ENCODE measurements around the gene LILRB1.
A peak's percentile ranks its signal among the peaks of the same experiment; 100 is the strongest.
"Not testable (repeated sequence)": the region's sequence is repeated elsewhere in the genome, so short reads cannot be mapped to it uniquely, and the experiment has no call there.

Gene LILRB1

DNA sequence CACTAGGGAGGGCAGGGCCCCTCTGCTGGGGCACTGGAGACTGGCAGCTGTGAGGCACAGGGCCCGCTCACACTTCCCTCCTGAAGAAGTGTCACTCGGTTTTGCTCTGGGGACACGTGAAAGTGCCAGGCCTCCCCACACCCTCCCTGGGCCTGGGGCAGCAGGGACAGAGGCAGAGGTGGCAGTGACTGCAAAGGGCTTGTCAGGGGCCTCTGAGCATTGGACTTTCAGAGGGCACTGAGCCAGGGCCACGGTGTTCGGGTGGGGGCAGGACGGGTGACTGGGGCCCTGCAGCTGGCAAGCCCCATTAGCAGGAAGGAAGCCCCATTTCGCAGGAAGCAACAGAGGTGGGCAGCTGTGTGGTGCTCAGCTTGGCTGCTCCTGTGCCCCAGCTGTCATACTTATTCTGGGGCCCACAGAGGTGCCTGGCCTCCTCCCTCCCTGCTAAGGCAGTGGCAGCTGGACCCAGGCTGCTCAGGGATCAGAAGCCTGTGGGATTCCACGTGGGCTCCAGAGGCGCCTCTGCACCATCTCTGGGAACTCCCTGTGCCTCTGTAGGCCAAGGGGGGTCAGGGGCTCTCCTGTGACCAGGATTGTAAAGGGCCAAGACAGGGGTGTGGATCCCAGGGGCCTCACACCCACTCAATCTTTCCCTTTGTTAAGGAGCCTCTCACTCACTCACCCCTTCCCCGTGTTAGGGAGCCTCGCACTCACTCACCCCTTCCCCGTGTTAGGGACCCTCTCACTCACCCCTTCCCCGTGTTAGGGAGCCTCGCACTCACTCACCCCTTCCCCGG, 5.2 kb upstream of the LILRB1 start:
- not testable (repeated sequence) for DNase-seq

DNA sequence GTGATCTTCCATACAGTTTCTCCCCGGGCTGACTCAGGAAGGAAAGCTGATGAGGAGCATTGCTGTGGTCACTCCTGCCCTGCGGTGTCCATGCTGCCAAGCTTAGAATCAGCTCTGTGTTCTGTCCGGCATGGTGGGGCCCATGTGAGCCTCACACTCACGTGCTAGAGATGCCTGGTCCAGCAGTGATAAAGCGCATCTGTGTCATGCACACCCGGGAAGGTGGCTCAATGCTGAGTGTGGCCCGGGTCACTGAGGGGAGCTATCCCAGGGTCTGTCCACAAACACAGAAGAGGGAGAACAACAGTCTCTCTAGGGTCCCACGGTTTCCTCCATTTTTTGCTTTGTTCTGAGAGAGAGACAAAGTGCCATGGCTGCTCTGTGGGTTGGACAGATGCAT, 3.5 kb upstream of the LILRB1 start:
- DNase-seq, result no peak

- not testable (repeated sequence) for DNase-seq
Observed at GRCh38 chr19:54627912-54628311, 2.4 kb upstream of the LILRB1 start.

GRCh38 chr19:54630782-54631181, 498 bp downstream of the LILRB1 start:
- no peak for DNase-seq

DNA sequence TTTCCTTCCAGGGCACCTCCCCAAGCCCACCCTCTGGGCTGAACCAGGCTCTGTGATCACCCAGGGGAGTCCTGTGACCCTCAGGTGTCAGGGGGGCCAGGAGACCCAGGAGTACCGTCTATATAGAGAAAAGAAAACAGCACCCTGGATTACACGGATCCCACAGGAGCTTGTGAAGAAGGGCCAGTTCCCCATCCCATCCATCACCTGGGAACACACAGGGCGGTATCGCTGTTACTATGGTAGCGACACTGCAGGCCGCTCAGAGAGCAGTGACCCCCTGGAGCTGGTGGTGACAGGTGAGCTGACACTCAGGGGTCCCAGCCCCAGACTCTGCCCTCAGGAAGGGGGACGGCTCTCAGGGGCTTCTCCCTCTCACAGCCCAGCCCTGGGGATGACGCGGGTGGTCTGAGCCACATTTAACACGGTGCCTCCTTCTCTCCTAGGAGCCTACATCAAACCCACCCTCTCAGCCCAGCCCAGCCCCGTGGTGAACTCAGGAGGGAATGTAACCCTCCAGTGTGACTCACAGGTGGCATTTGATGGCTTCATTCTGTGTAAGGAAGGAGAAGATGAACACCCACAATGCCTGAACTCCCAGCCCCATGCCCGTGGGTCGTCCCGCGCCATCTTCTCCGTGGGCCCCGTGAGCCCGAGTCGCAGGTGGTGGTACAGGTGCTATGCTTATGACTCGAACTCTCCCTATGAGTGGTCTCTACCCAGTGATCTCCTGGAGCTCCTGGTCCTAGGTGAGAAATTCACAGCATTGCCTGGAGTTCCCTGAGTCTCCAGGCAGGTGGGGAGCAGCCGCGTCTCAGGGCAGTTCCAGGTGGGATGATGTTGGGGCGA, 1.4 kb downstream of the LILRB1 start:
- DNase-seq, result peak in 1 of 3 experiments; percentile 5

- DNase-seq, result not testable (repeated sequence)
Observed at GRCh38 chr19:54632517-54632916, 2.2 kb downstream of the LILRB1 start.

DNA sequence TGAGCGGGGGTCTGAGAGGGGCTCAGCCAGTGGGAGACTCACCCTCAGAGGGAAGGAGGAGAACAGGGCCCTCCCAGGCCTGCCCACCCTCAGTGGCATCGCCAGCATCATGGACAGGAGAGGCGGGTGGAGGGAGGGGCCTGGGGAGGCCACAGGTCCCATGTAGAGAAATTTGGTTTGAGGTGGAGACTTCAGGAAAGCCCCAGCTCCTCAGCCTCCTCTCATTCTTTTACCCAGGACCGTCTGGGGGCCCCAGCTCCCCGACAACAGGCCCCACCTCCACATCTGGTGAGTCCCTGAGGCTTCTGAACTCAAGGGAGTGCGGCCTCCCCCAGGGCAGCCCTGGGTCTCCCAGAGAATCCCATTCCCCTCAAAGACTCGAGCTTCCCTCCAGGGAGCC, 3.1 kb downstream of the LILRB1 start:
- no peak for DNase-seq

- not testable (repeated sequence) for DNase-seq
Observed at GRCh38 chr19:54636081-54636480, 5.8 kb downstream of the LILRB1 start.

GRCh38 chr19:54638683-54639082, 8.4 kb downstream of the LILRB1 start:
- DNase-seq, result no peak

DNA sequence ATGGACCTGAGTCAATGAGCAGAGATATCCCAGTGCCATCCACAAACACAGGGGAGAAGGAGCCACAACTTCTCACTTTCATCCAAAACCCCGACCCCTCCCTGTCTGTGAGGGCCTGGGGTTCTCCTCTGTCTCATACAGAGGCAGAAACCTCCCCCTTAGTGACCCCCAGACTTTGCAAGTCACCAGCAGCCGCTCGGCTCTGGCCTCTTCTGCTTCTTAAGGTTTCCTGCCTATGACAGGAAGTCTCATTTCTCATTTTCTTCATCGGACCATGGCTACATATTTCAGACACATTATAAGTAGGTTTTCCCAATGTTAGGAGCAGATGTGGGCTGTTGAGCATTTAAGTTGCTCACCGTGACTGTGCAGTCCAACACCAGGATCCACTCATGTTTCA, 12.7 kb downstream of the LILRB1 start:
- not testable (repeated sequence) for DNase-seq

DNA sequence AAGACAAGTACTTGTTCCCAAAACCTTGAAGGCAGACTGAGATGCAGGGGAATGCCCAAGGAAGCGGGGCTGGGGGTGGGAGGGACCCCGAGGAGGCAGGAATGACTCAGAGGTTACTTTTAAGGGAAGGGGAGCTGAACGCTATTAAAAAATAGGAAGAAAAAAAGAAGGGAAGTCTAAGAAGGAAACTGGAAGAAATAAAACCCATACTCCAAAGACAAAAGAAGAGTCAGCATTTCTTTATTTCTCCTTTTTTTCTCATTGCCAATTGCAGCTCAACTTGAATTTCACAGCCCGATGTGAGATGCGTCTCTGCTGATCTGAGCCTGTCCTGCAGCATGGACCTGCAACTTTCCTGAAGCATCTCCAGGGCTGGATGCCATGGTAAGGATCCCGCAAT, 13.3 kb downstream of the LILRB1 start:
- not testable (repeated sequence) for DNase-seq

GRCh38 chr19:54644056-54644455, 13.8 kb downstream of the LILRB1 start:
- DNase-seq, result no peak

DNA sequence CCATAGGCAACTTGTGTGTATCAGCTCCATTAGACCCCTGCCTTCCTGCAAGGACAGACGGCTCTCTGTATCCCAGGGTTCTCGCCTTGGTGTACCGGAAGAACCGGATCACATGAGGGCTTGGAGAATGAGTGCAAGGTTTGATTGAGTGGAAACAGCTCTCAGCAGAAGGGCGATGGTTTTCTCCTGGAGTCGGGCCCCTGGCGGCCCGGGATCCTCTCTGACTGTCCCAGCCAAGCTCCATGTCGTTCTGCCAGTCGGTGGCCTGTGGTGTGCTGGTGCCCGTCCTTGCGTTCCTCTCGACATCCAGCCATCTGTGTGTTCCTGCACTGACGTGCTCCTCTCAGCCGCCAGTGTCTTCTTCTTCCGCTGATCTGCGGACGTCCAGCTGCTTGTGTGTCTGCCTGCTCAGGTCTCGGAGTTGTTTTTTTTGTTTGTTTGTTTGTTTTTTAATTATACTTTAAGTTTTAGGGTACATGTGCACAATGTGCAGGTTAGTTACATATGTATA, 16.1 kb downstream of the LILRB1 start:
- no peak for DNase-seq

DNA sequence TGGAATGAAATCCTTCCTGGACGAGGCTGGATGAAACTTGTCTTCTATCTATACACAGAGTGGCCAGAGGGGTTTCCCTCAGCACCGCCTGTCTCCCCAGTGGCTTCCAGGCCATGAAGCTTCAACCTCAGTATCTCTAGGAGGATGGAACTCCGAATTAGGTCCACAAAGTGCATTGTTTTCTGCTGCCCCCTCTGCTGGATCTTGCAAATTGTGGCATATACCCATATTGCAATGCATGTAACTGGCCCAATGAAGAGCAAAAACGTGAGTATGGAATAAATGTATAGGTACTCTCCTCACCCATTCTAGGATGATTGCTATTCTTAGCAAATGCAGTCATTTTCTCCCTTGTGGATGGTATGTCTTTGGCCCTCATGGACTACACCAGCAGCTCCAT, 17.8 kb downstream of the LILRB1 start:
- no peak for DNase-seq

DNA sequence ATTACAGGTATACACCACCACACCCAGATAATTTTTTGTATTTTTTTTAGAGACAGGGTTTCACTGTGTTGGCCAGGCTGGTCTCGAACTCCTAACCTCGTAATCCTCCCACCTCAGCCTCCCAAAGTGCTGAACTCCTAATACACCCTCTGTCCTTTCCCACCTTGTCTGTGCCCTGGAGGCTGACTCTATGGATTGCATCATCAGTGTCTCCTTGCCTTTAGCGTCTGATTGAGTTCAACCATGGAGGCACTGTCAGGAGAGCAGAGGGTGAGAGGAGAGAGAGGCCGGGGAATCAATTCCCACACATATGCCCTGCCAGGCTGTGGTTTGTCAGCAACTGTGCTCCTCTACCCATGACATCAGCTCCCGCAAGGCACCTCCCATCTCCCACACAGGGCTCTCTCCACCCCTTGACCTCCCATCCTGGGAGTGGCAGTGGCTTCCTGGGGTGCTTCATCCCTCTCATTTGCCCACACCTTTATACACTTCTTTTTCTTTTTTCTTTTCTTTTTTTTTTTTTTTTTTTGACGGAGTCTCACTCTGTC, 19.9 kb downstream of the LILRB1 start:
- DNase-seq, result no peak

DNA sequence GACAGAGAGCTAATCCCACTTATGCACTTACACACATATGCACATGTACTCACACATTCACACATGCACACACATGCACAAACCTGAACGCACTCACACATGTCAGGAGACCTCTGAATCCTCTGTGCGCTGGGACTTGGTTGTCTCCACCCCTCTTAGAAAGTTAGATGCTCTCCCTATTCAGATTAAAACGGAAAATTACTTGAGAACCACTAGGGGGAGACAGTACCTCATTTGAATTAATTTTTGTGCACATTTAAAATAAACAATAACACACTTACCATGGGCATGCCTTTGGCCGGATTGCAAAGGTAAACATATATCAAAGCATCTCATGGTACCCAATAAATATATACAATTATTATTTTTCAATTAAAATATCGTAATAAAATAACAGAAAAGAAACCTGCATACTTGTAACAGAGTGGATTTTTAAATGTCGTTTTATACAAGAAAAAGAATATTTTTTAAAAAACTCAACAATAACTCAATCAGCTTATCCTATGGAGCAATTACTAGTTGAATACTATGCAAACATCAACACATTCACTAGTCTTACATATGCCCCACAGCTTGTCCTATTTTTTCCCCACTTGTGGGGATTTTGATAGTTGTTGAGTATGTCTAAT, 23.0 kb downstream of the LILRB1 start:
- DNase-seq, result peak in 1 of 3 experiments; percentile 27

- no peak for DNase-seq
Observed at GRCh38 chr19:54654447-54655321, 24.4 kb downstream of the LILRB1 start.

DNA sequence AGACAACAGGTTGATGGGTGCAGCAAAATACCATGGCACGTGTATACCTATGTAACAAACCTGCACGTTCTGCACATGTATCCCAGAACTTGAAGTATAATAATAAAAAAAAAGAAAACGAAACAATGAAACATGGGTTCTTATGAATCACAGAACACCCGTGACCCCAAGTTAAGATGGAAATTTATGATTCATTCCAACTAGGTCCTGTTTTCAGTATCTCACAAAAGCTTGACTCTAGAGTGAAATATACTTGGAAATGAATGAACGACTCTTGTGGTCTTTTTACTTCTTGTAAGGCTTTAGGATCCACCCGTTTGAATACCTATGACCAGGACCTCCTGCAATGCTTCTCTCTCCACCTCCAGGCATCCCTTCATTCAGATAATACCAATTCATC, 29.0 kb downstream of the LILRB1 start:
- no peak for DNase-seq

DNA sequence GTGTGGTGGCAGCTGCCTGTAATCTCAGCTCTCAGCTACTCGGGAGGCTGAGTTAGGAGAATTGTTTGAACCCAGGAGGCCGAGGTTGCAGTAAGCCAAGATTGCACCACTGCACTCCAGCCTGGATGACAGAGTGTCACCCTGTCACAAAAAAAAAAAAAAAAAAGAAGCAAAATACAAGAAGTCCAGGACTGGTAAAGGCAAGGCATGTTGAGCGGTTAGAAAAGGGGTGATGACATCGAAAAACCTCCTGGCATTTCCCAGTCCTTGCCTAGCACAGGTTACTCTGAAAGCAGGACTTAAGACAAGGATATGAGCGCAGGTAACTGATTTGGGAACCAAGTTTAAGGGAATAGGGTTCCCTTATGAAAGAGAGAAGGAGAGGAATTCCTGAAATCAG, 30.0 kb downstream of the LILRB1 start:
- no peak for DNase-seq

DNA sequence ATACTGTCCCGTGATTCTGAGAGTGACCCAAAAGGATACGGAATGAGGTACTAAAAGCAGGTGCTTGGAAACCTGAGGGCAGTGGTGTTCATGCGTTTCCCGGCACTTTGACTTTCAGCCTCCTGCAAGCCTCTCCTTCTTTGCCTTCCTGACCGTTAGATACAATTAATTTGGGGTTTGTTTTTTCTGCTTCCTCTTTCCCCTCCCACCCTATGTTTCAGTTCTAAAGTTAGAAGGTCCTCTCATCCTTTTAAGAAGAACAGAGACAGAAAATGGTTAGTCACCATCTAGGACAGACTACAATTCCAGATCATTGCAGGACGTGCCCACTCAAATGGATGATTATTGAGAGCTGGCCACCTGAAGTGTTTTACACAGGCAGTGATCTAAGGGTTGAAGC, 30.7 kb downstream of the LILRB1 start:
- DNase-seq, result no peak

- no peak for DNase-seq
Observed at GRCh38 chr19:54661846-54662481, 31.7 kb downstream of the LILRB1 start.

GRCh38 chr19:54662730-54663129, 32.4 kb downstream of the LILRB1 start, which contains the start of gene LILRB4:
LILRB4 (plus strand) TSS chr19:54662985; CDS start chr19:54663034, 49 bp downstream.
- no peak for DNase-seq
